Sigmoid colon (tissue), 4 donors: ENCODE results near the gene RIT2.

Experiments used
- CTCF ChIP-seq, 4 experiments: fragments of 450-650 bp in 3 of 4; fragments of 200-600 bp in 1 of 4; IDR thresholded peaks; one replicate each; pipeline ENCODE4 v1.5.1; 2016 to 2019; ENCODE audit warnings: antibody characterized with exemption in 4 of 4, mild to moderate bottlenecking in 3 of 4, moderate library complexity in 2 of 4
- EP300 ChIP-seq, 4 donors: sonication (generic); formaldehyde crosslinking; IDR thresholded peaks; one replicate each; pipeline ENCODE4 v1.6.1; 2017; ENCODE audit warnings: antibody characterized with exemption in 4 of 4
- POLR2A ChIP-seq, 2 donors: fragments of 450-650 bp; IDR thresholded peaks; one replicate each; pipeline ENCODE4 v1.6.1; 2016; ENCODE audit warnings: antibody characterized with exemption in 2 of 2, mild to moderate bottlenecking in 2 of 2, moderate library complexity in 2 of 2
- POLR2AphosphoS5 ChIP-seq, 4 donors: sonication (generic); formaldehyde crosslinking; IDR thresholded peaks; one replicate each; pipeline ENCODE4 v1.6.1; 2017; ENCODE audit warnings: antibody characterized with exemption in 4 of 4

GRCh38 chr18:42854558-42854957 is 260.9 kb downstream of the RIT2 start:
- TF ChIP-seq CTCF (IDR thresholded peaks at IDR 0.05) (no peak), POLR2A (IDR thresholded peaks at IDR 0.05) (no peak), POLR2AphosphoS5 (IDR thresholded peaks at IDR 0.05) (no peak), EP300 (IDR thresholded peaks at IDR 0.05) (no peak)
